HL-60 (cell line): ENCODE measurements around the gene NOP16.

Source experiments
- CTCF ChIP-seq: IDR thresholded peaks from one replicate; pipeline ENCODE4 v1.5.1; 2011; ENCODE audit warnings: low read length, control low read depth, inconsistent platforms; ENCODE audit not compliant: insufficient read depth
- GABPA ChIP-seq: IDR thresholded peaks from 2 replicates; pipeline ENCODE4 v1.6.1; 2012; ENCODE audit warnings: low read depth
- POLR2AphosphoS5 ChIP-seq: IDR thresholded peaks from 2 replicates; pipeline ENCODE4 v1.6.1; 2012; ENCODE audit warnings: low read depth
- SPI1 ChIP-seq: IDR thresholded peaks from 2 replicates; pipeline ENCODE4 v1.6.1; 2012; ENCODE audit warnings: low read depth, mild to moderate bottlenecking, borderline replicate concordance
- TF ChIP-seq, protein P1 (sequence below): IDR thresholded peaks from 2 replicates; pipeline ENCODE4 v1.6.1; 2012; ENCODE audit warnings: low read depth; ENCODE audit not compliant: insufficient replicate concordance

- TF ChIP-seq CTCF: no peak
- TF ChIP-seq, protein P1, sequence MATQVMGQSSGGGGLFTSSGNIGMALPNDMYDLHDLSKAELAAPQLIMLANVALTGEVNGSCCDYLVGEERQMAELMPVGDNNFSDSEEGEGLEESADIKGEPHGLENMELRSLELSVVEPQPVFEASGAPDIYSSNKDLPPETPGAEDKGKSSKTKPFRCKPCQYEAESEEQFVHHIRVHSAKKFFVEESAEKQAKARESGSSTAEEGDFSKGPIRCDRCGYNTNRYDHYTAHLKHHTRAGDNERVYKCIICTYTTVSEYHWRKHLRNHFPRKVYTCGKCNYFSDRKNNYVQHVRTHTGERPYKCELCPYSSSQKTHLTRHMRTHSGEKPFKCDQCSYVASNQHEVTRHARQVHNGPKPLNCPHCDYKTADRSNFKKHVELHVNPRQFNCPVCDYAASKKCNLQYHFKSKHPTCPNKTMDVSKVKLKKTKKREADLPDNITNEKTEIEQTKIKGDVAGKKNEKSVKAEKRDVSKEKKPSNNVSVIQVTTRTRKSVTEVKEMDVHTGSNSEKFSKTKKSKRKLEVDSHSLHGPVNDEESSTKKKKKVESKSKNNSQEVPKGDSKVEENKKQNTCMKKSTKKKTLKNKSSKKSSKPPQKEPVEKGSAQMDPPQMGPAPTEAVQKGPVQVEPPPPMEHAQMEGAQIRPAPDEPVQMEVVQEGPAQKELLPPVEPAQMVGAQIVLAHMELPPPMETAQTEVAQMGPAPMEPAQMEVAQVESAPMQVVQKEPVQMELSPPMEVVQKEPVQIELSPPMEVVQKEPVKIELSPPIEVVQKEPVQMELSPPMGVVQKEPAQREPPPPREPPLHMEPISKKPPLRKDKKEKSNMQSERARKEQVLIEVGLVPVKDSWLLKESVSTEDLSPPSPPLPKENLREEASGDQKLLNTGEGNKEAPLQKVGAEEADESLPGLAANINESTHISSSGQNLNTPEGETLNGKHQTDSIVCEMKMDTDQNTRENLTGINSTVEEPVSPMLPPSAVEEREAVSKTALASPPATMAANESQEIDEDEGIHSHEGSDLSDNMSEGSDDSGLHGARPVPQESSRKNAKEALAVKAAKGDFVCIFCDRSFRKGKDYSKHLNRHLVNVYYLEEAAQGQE: no peak
- no peak for TF ChIP-seq POLR2AphosphoS5
- no peak for TF ChIP-seq GABPA
- TF ChIP-seq SPI1: no peak
These were observed 27.0 kb upstream of the NOP16 start for GRCh38 chr5:176415240-176415951.
